ENCODE data around the gene PACSIN3. TPM values are rescaled to one million over a fixed set of nuclear protein-coding genes. Genes with fewer than 3 reads are reported as not detected.

PACSIN3 gene
- total RNA-seq, 4 donors from 2014 or later: 1.2 to 13.9 (median 9.8) TPM

- in situ Hi-C loops (cut with MboI; ENCODE audit: low pct_ligation_motif_present in 1 of 4, low pct_unique_long_range_greater_than_20kb in 1 of 4, low sequenced_read_pairs in 3 of 4): loop anchor here in 2 of 4 donors (5.0 kb wide), 1 partner anchor 275 kb away; no protein-coding TSS in a partner anchor
Observed at GRCh38 chr11:47161890-47162289, 24.3 kb downstream of the PACSIN3 start.

GRCh38 chr11:47161134-47161854, 24.9 kb downstream of the PACSIN3 start:
- no peak overlapping the region for H3K4me3 ChIP-seq
- peak; percentile 69 for DNase-seq
- H3K27ac ChIP-seq: no peak overlapping the region
- TF ChIP-seq CTCF (IDR thresholded peaks at IDR 0.05) (peak; percentile 50 to 72 (median 65)), POLR2AphosphoS5 (IDR thresholded peaks at IDR 0.05) (peak in 1 of 3 donors; percentile 16), EP300 (IDR thresholded peaks at IDR 0.05; ENCODE audit: low read depth) (no peak), POLR2A (IDR thresholded peaks at IDR 0.05) (no peak)
- in situ Hi-C loops (cut with MboI; ENCODE audit: low pct_ligation_motif_present in 1 of 4, low pct_unique_long_range_greater_than_20kb in 1 of 4, low sequenced_read_pairs in 3 of 4) (loop anchor here in 2 of 4 donors (5.0 kb wide), 1 partner anchor 274 kb away; no protein-coding TSS in a partner anchor), intact Hi-C loops (cut with DNase I; ENCODE audit: low total_unique reads) (no loop called here)
- 60% methylated on average over 13 of the region's 14 CpGs; no CpG with 5 or more reads in 1 of the 2 donors for WGBS, 2 donors (ENCODE audit: low coverage in 1 of 2)
- no peaks in the 10 kb centered on the region for H3K27me3 ChIP-seq
- no peaks in the 10 kb centered on the region for H3K9me3 ChIP-seq
- H3K4me1 ChIP-seq: peaks cover 0 to 3% (median 0%) of the 10 kb centered on the region in 4 donors
- H3K36me3 ChIP-seq: peaks cover 0 to 23% (median 13%) of the 10 kb centered on the region in 4 donors

More at GRCh38 chr11:47161890-47162289, 24.3 kb downstream of the PACSIN3 start:
- Histone ChIP-seq H3K36me3 (peaks cover 0 to 29% (median 16%) of the 10 kb centered on the region in 4 donors), H3K4me1 (peaks cover 0 to 3% (median 0%) of the 10 kb centered on the region in 4 donors), H3K9me3 (no peaks in the 10 kb centered on the region), H3K27ac (no peak overlapping the region), H3K27me3 (no peaks in the 10 kb centered on the region), H3K4me3 (no peak overlapping the region)
- WGBS, 2 donors (ENCODE audit: low coverage in 1 of 2): 63% methylated on average over 9 of the region's 9 CpGs; no CpG with 5 or more reads in 1 of the 2 donors
- intact Hi-C loops (cut with DNase I; ENCODE audit: low total_unique reads): no loop called here
- TF ChIP-seq CTCF (IDR thresholded peaks at IDR 0.05): no peak
- no peak for TF ChIP-seq EP300 (IDR thresholded peaks at IDR 0.05; ENCODE audit: low read depth)
- TF ChIP-seq POLR2AphosphoS5 (IDR thresholded peaks at IDR 0.05): no peak
- no peak for TF ChIP-seq POLR2A (IDR thresholded peaks at IDR 0.05)
- DNase-seq: no peak

- in situ Hi-C loops (cut with MboI; ENCODE audit: low pct_ligation_motif_present in 1 of 4, low pct_unique_long_range_greater_than_20kb in 1 of 4, low sequenced_read_pairs in 3 of 4) (loop anchor here in 2 of 4 donors (5.0 kb wide), 1 partner anchor 273 kb away; no protein-coding TSS in a partner anchor), intact Hi-C loops (cut with DNase I; ENCODE audit: low total_unique reads) (no loop called here)
- H3K4me3 ChIP-seq: no peak overlapping the region
- DNase-seq: no peak
- H3K27me3 ChIP-seq: no peaks in the 10 kb centered on the region
- TF ChIP-seq CTCF (IDR thresholded peaks at IDR 0.05) (no peak), EP300 (IDR thresholded peaks at IDR 0.05; ENCODE audit: low read depth) (no peak), POLR2AphosphoS5 (IDR thresholded peaks at IDR 0.05) (no peak), POLR2A (IDR thresholded peaks at IDR 0.05) (no peak)
- peaks cover 0 to 3% (median 0%) of the 10 kb centered on the region in 4 donors for H3K4me1 ChIP-seq
- H3K36me3 ChIP-seq: peaks cover 0 to 18% (median 10%) of the 10 kb centered on the region in 4 donors
- no peaks in the 10 kb centered on the region for H3K9me3 ChIP-seq
- H3K27ac ChIP-seq: no peak overlapping the region
- WGBS, 2 donors (ENCODE audit: low coverage in 1 of 2): 86% methylated on average over 5 of the region's 5 CpGs; no CpG with 5 or more reads in 1 of the 2 donors
Observed at GRCh38 chr11:47160753-47161133, 25.5 kb downstream of the PACSIN3 start.

GRCh38 chr11:47158242-47158641, 28.0 kb downstream of the PACSIN3 start:
- no peak overlapping the region for H3K27ac ChIP-seq
- TF ChIP-seq CTCF (IDR thresholded peaks at IDR 0.05) (no peak), POLR2A (IDR thresholded peaks at IDR 0.05) (no peak), POLR2AphosphoS5 (IDR thresholded peaks at IDR 0.05) (no peak), EP300 (IDR thresholded peaks at IDR 0.05; ENCODE audit: low read depth) (no peak)
- 27 to 67% methylated on average over 2 to 5 of the region's 5 CpGs for WGBS, 2 donors (ENCODE audit: low coverage in 1 of 2)
- intact Hi-C loops (cut with DNase I; ENCODE audit: low total_unique reads): no loop called here
- H3K27me3 ChIP-seq: no peaks in the 10 kb centered on the region
- DNase-seq: no peak
- no peaks in the 10 kb centered on the region for H3K9me3 ChIP-seq
- in situ Hi-C loops (cut with MboI; ENCODE audit: low pct_ligation_motif_present in 1 of 4, low pct_unique_long_range_greater_than_20kb in 1 of 4, low sequenced_read_pairs in 3 of 4): loop anchor here in 2 of 4 donors (10.0 kb wide), 2 partner anchors 243 to 273 kb away; partner anchors contain the start of gene LRP4 (in 1 of the 2)
- peaks cover 2 to 11% (median 8%) of the 10 kb centered on the region in 4 donors for H3K4me1 ChIP-seq
- H3K4me3 ChIP-seq: no peak overlapping the region
- no peaks in the 10 kb centered on the region for H3K36me3 ChIP-seq

All from transverse colon (tissue), 4 donors.